GM12891 (cell line): Measurements from ENCODE around the gene LAMC2.

Experiments
- PAX5 ChIP-seq: IDR thresholded peaks from 2 replicates; pipeline ENCODE4 v1.6.1; 2011; ENCODE audit warnings: low read length, moderate library complexity, mild to moderate bottlenecking; ENCODE audit not compliant: insufficient read depth, severe bottlenecking
- POLR2A ChIP-seq: IDR thresholded peaks from 2 replicates; pipeline ENCODE4 v1.6.1; 2011; ENCODE audit warnings: low read depth, low read length, control low read depth
- POLR2AphosphoS5 ChIP-seq: IDR thresholded peaks from 2 replicates; pipeline ENCODE4 v1.6.1; 2011; ENCODE audit warnings: low read depth, low read length, control low read depth
- POU2F2 ChIP-seq: IDR thresholded peaks from 2 replicates; pipeline ENCODE4 v1.6.1; 2011; ENCODE audit warnings: low read depth, mild to moderate bottlenecking, control low read depth, low read length, moderate library complexity
- SPI1 ChIP-seq: IDR thresholded peaks from 2 replicates; pipeline ENCODE4 v1.6.1; 2011; ENCODE audit warnings: low read depth, low read length, control low read depth
- TAF1 ChIP-seq: IDR thresholded peaks from 2 replicates; pipeline ENCODE4 v1.6.1; 2011; ENCODE audit warnings: low read depth, low read length, control low read depth

DNA sequence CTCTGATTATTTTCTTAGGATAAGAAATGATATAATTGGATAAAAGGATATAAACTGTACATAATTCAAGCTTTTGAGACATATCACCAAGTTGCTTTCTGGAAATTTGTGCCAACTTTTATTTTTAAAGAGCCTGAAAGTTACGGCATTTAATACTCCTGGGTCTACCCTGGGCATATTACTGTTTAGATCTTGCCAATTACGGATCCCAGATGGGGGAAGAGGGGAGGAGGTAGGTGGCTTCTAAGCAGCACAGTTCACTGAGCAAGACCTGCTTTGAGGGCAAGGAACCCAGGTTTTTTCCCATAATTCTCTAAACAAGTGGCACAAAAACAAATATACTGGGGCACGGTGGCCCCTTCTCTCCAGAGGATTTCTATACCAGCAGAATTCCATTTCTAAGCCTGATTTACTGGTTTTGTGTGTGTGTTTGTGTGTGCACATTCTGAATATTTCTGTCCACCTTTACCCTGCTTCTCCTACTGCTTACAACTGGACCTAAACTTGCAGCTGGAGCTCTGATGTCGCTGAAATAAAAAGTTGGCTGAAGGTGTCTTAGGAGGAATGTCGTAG lies 76.7 kb downstream of the LAMC2 start:
- TF ChIP-seq POLR2AphosphoS5 (no peak), POLR2A (no peak), TAF1 (no peak), SPI1 (no peak), POU2F2 (no peak), PAX5 (no peak)
